Measurements from ENCODE around the gene GRHPR. TPM values are rescaled to one million over a fixed set of nuclear protein-coding genes. Genes with fewer than 3 reads are reported as not detected.

The GRHPR gene
- total RNA-seq, 1 donor from 2014 or later, result 88.1 TPM

DNA sequence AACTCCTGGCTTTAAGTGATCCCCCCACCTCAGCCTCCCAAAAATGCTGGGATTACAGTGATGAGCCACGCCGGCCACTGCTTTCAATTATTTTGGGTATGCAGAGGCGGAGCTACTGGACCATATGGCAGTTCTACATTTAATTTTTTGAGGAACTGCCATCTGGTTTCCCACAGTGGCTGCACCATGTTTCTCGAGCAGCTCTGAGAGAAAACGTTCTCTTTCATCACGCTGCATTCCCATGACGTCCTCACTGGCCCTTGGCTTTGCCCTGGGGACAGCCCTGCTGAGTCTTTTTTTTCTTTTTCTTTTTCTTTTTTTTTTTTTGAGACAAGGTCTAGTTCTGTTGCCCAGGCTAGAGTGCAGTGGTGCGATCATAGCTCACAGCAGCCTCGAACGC, 35.5 kb upstream of the GRHPR start:
- Histone ChIP-seq H3K4me2 (ENCODE audit: low read length) (no peak overlapping the region), H4K20me1 (ENCODE audit: insufficient read depth, low read length) (no peaks in the 10 kb centered on the region), H3K36me3 (ENCODE audit: insufficient read depth, low read length) (no peaks in the 10 kb centered on the region), H3K4me1 (ENCODE audit: insufficient read depth, low read length) (no peaks in the 10 kb centered on the region), H3K9me3 (ENCODE audit: insufficient read depth, low read depth, low read length) (no peaks in the 10 kb centered on the region), H3K9ac (ENCODE audit: low read length) (no peak overlapping the region), H2AFZ (ENCODE audit: low read depth, low read length) (no peak overlapping the region), H3K79me2 (ENCODE audit: insufficient read depth, low read length) (no peaks in the 10 kb centered on the region), H3K4me3 (ENCODE audit: insufficient read depth, low read depth, low read length) (no peak overlapping the region), H3K27me3 (ENCODE audit: insufficient read depth, low read length) (peaks cover 3% of the 10 kb centered on the region), H3K27ac (ENCODE audit: low read depth, low read length) (no peak overlapping the region)
- H3K4me3 Mint-ChIP-seq (ENCODE audit: unreplicated experiment), result no peak overlapping the region
- no peaks in the 10 kb centered on the region for H3K4me1 Mint-ChIP-seq (ENCODE audit: low read depth, unreplicated experiment)
- FAIRE-seq, result no peak
- TF ChIP-seq, protein P1, sequence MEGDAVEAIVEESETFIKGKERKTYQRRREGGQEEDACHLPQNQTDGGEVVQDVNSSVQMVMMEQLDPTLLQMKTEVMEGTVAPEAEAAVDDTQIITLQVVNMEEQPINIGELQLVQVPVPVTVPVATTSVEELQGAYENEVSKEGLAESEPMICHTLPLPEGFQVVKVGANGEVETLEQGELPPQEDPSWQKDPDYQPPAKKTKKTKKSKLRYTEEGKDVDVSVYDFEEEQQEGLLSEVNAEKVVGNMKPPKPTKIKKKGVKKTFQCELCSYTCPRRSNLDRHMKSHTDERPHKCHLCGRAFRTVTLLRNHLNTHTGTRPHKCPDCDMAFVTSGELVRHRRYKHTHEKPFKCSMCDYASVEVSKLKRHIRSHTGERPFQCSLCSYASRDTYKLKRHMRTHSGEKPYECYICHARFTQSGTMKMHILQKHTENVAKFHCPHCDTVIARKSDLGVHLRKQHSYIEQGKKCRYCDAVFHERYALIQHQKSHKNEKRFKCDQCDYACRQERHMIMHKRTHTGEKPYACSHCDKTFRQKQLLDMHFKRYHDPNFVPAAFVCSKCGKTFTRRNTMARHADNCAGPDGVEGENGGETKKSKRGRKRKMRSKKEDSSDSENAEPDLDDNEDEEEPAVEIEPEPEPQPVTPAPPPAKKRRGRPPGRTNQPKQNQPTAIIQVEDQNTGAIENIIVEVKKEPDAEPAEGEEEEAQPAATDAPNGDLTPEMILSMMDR (IDR thresholded peaks at IDR 0.05; ENCODE audit: insufficient read depth, low read depth, low read length), result no peak
- no peak for TF ChIP-seq EZH2 (IDR thresholded peaks at IDR 0.05; ENCODE audit: insufficient read depth, low read length)
- peaks cover 5% of the 10 kb centered on the region for H3K9me3 Mint-ChIP-seq (ENCODE audit: unreplicated experiment)
- H3K27me3 Mint-ChIP-seq (ENCODE audit: low read depth, unreplicated experiment), result peaks cover 28% of the 10 kb centered on the region
- H3K36me3 Mint-ChIP-seq (ENCODE audit: low read depth, unreplicated experiment), result peaks cover 4% of the 10 kb centered on the region
- no peak for DNase-seq (ENCODE audit: low read depth)
- H3K27ac Mint-ChIP-seq (ENCODE audit: unreplicated experiment), result no peak overlapping the region

DNA sequence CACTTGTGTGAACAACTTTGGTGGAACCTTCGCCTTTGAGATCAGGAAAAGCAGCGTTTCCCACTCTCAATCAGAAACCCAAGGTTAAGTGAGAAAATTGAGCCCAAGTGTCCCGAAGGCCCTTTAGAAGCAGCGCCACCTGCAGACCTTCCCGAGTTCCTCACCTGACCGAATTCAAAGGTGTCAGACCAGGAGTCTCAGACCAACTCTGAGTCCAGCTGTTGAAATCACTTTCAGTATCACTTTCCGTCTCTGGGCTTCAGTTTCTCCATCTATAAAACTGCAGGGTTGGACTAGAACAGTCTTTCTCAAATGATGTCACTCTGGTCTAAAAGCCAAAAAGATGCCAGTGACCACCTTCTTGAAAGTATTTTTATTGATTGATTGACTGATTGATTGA, 31.7 kb upstream of the GRHPR start:
- Histone ChIP-seq H3K4me3 (ENCODE audit: insufficient read depth, low read depth, low read length) (no peak overlapping the region), H2AFZ (ENCODE audit: low read depth, low read length) (no peak overlapping the region), H3K36me3 (ENCODE audit: insufficient read depth, low read length) (no peaks in the 10 kb centered on the region), H3K4me2 (ENCODE audit: low read length) (no peak overlapping the region), H3K4me1 (ENCODE audit: insufficient read depth, low read length) (no peaks in the 10 kb centered on the region), H3K9ac (ENCODE audit: low read length) (no peak overlapping the region), H3K27me3 (ENCODE audit: insufficient read depth, low read length) (peaks cover 3% of the 10 kb centered on the region), H3K9me3 (ENCODE audit: insufficient read depth, low read depth, low read length) (no peaks in the 10 kb centered on the region), H4K20me1 (ENCODE audit: insufficient read depth, low read length) (no peaks in the 10 kb centered on the region), H3K79me2 (ENCODE audit: insufficient read depth, low read length) (no peaks in the 10 kb centered on the region), H3K27ac (ENCODE audit: low read depth, low read length) (no peak overlapping the region)
- FAIRE-seq (no peak), DNase-seq (ENCODE audit: low read depth) (no peak)
- no peak for TF ChIP-seq EZH2 (IDR thresholded peaks at IDR 0.05; ENCODE audit: insufficient read depth, low read length)
- TF ChIP-seq, protein P1 (IDR thresholded peaks at IDR 0.05; ENCODE audit: insufficient read depth, low read depth, low read length), result peak; percentile 19
- Mint-ChIP-seq H3K4me3 (ENCODE audit: unreplicated experiment) (no peak overlapping the region), H3K9me3 (ENCODE audit: unreplicated experiment) (no peaks in the 10 kb centered on the region), H3K36me3 (ENCODE audit: low read depth, unreplicated experiment) (peaks cover 2% of the 10 kb centered on the region), H3K27me3 (ENCODE audit: low read depth, unreplicated experiment) (peaks cover 21% of the 10 kb centered on the region), H3K4me1 (ENCODE audit: low read depth, unreplicated experiment) (no peaks in the 10 kb centered on the region), H3K27ac (ENCODE audit: unreplicated experiment) (no peak overlapping the region)

DNA sequence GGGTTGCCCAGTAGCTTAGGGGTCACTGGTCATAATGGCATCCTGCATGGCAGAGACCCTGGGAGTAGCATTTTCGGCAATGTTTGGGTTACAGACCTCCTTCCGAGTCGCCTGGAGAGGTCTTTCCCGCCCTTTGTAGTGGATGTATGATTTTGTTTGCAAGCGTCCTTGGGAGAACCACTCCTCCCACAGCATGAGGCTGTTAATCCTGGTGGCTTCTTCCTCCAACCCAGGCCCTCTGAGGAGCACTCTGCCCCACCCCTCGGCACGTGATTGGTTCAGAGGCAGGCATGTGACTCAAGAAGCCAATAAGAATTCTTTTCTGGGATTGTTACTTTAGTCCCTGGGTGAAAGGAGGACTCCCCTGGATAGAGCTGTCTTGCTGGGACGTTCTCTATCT, 30.2 kb upstream of the GRHPR start:
- H3K79me2 ChIP-seq (ENCODE audit: insufficient read depth, low read length), result no peaks in the 10 kb centered on the region
- peaks cover 3% of the 10 kb centered on the region for H3K27me3 ChIP-seq (ENCODE audit: insufficient read depth, low read length)
- H3K4me3 ChIP-seq (ENCODE audit: insufficient read depth, low read depth, low read length), result no peak overlapping the region
- peaks cover 2% of the 10 kb centered on the region for H3K36me3 Mint-ChIP-seq (ENCODE audit: low read depth, unreplicated experiment)
- no peaks in the 10 kb centered on the region for H3K4me1 Mint-ChIP-seq (ENCODE audit: low read depth, unreplicated experiment)
- no peak overlapping the region for H3K27ac ChIP-seq (ENCODE audit: low read depth, low read length)
- H3K9me3 ChIP-seq (ENCODE audit: insufficient read depth, low read depth, low read length), result no peaks in the 10 kb centered on the region
- no peak overlapping the region for H3K27ac Mint-ChIP-seq (ENCODE audit: unreplicated experiment)
- no peaks in the 10 kb centered on the region for H4K20me1 ChIP-seq (ENCODE audit: insufficient read depth, low read length)
- peaks cover 25% of the 10 kb centered on the region for H3K27me3 Mint-ChIP-seq (ENCODE audit: low read depth, unreplicated experiment)
- H3K9ac ChIP-seq (ENCODE audit: low read length), result no peak overlapping the region
- no peak overlapping the region for H2AFZ ChIP-seq (ENCODE audit: low read depth, low read length)
- no peaks in the 10 kb centered on the region for H3K4me1 ChIP-seq (ENCODE audit: insufficient read depth, low read length)
- DNase-seq (ENCODE audit: low read depth), result no peak
- no peaks in the 10 kb centered on the region for H3K36me3 ChIP-seq (ENCODE audit: insufficient read depth, low read length)
- no peaks in the 10 kb centered on the region for H3K9me3 Mint-ChIP-seq (ENCODE audit: unreplicated experiment)
- H3K4me3 Mint-ChIP-seq (ENCODE audit: unreplicated experiment), result no peak overlapping the region
- no peak overlapping the region for H3K4me2 ChIP-seq (ENCODE audit: low read length)
- FAIRE-seq, result no peak
- TF ChIP-seq, protein P1 (IDR thresholded peaks at IDR 0.05; ENCODE audit: insufficient read depth, low read depth, low read length), result no peak
- TF ChIP-seq EZH2 (IDR thresholded peaks at IDR 0.05; ENCODE audit: insufficient read depth, low read length), result no peak

All from astrocyte (in vitro differentiated cells and primary cell).